Measurements from ENCODE around the gene NGRN. TPM values are rescaled to one million over a fixed set of nuclear protein-coding genes. Genes with fewer than 3 reads are reported as not detected.
"Not testable (repeated sequence)": the region's sequence is repeated elsewhere in the genome, so short reads cannot be mapped to it uniquely, and the experiment has no call there.

The NGRN gene
- total RNA-seq, 1 donor, result 36.2 TPM

DNA sequence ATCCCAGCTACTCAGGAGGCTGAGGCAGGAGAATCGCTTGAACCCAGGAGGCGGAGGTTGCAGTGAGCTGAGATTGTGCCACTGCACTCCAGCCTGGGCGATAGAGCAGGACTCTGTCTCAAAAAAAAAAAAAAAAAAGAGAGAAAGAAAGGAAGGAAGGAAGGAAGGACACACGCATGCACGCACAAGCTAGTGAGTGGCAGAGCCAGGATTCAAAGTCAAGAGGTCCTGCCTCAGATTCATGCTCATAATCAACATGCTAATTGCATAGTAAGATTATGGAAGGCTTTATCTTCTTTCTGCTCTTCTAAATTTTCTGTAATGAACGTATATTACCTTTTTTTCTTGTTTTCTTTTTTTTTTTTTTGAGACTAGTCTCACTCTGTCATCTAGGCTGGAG is 4.7 kb upstream of the NGRN start:
- not testable (repeated sequence) for H3K4me3 ChIP-seq (ENCODE audit: low read length); H3K9me3 ChIP-seq (ENCODE audit: low read depth, low read length); H3K27me3 ChIP-seq (ENCODE audit: insufficient read depth, low read length)
- peaks cover 12% of the 10 kb centered on the region for H3K4me1 ChIP-seq (ENCODE audit: insufficient read depth, low read length)

DNA sequence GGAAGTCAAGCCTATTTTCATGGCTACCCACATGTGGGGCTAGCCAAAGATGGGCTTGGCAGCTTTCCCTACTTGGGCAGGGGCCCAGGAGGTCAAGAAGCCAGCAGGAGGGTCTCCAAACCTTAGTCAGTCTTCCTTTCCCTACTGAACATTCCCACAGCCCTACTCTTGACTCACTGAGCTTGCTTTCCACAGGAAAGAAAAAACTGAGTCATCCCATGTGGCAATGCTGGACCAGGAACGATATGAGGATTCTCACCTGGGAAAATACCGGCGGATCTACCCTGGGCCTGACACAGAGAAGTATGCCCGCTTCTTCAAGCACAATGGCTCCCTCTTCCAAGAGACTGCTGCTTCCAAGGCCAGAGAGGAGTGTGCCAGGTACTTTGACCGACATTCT is 3.7 kb upstream of the NGRN start:
- no peak overlapping the region for H3K4me3 ChIP-seq (ENCODE audit: low read length)
- peaks cover 20% of the 10 kb centered on the region for H3K4me1 ChIP-seq (ENCODE audit: insufficient read depth, low read length)
- H3K27me3 ChIP-seq (ENCODE audit: insufficient read depth, low read length), result no peaks in the 10 kb centered on the region
- H3K9me3 ChIP-seq (ENCODE audit: low read depth, low read length), result no peaks in the 10 kb centered on the region

- Histone ChIP-seq H3K9me3 (ENCODE audit: low read depth, low read length) (no peaks in the 10 kb centered on the region), H3K27me3 (ENCODE audit: insufficient read depth, low read length) (no peaks in the 10 kb centered on the region), H3K4me1 (ENCODE audit: insufficient read depth, low read length) (peaks cover 26% of the 10 kb centered on the region), H3K4me3 (ENCODE audit: low read length) (no peak overlapping the region)
These were observed 3.0 kb upstream of the NGRN start for GRCh38 chr15:90262426-90262825.

DNA sequence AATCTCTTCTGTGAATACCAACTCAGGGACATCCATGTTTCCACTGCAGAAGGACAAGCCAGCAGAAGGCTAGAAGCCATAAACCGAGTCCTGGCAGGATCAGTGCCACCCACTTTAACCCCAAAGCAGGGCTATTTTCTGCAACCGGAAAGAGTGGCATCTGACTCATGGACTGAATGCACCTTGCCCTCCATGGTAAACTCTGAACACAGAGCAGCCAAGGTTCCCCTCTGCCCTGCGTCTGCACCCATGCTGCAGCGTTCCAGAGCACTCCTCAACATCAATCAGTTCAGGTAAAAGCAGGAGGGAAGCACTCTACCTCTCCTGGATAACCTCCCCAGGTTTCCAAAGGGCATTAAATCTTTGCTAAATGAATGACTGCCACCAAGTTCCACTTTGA is 801 bp upstream of the NGRN start:
- Histone ChIP-seq H3K4me1 (ENCODE audit: insufficient read depth, low read length) (peaks cover 42% of the 10 kb centered on the region), H3K27me3 (ENCODE audit: insufficient read depth, low read length) (no peaks in the 10 kb centered on the region), H3K9me3 (ENCODE audit: low read depth, low read length) (no peaks in the 10 kb centered on the region), H3K4me3 (ENCODE audit: low read length) (peak overlapping the region; percentile 71)

GRCh38 chr15:90266061-90266431 is 574 bp downstream of the NGRN start:
- no peaks in the 10 kb centered on the region for H3K27me3 ChIP-seq (ENCODE audit: insufficient read depth, low read length)
- peaks cover 42% of the 10 kb centered on the region for H3K4me1 ChIP-seq (ENCODE audit: insufficient read depth, low read length)
- no peaks in the 10 kb centered on the region for H3K9me3 ChIP-seq (ENCODE audit: low read depth, low read length)
- peak overlapping the region; percentile 71 for H3K4me3 ChIP-seq (ENCODE audit: low read length)

DNA sequence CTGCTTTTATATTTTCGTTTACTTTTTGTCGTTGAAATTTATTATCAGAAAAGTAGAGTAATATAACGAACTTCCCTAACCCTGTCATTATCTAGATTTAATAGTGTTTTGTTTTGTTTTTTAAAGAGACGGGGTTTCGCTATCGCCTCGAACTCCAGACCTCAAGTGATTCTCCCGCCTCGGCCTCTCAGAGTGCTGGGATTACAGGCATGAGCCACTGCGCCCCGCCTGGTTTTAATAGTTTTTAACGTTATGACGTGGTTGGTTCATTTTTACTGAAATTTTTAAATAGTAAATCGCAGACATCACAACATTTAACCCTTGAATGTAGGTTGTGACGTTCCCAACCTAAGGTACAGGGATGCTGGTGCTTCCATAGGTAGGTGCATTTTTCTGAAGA is 1.0 kb downstream of the NGRN start:
- Histone ChIP-seq H3K9me3 (ENCODE audit: low read depth, low read length) (no peaks in the 10 kb centered on the region), H3K4me1 (ENCODE audit: insufficient read depth, low read length) (peaks cover 42% of the 10 kb centered on the region), H3K4me3 (ENCODE audit: low read length) (peak overlapping the region; percentile 71), H3K27me3 (ENCODE audit: insufficient read depth, low read length) (no peaks in the 10 kb centered on the region)

GRCh38 chr15:90268415-90268814 is 2.9 kb downstream of the NGRN start:
- H3K27me3 ChIP-seq (ENCODE audit: insufficient read depth, low read length), result no peaks in the 10 kb centered on the region
- H3K4me1 ChIP-seq (ENCODE audit: insufficient read depth, low read length), result peaks cover 42% of the 10 kb centered on the region
- no peaks in the 10 kb centered on the region for H3K9me3 ChIP-seq (ENCODE audit: low read depth, low read length)
- H3K4me3 ChIP-seq (ENCODE audit: low read length), result no peak overlapping the region

GRCh38 chr15:90270502-90271150 is 5.2 kb downstream of the NGRN start:
- Histone ChIP-seq H3K4me1 (ENCODE audit: insufficient read depth, low read length) (peaks cover 30% of the 10 kb centered on the region), H3K9me3 (ENCODE audit: low read depth, low read length) (no peaks in the 10 kb centered on the region), H3K27me3 (ENCODE audit: insufficient read depth, low read length) (no peaks in the 10 kb centered on the region), H3K4me3 (ENCODE audit: low read length) (no peak overlapping the region)

- no peak overlapping the region for H3K4me3 ChIP-seq (ENCODE audit: low read length)
- no peaks in the 10 kb centered on the region for H3K27me3 ChIP-seq (ENCODE audit: insufficient read depth, low read length)
- no peaks in the 10 kb centered on the region for H3K9me3 ChIP-seq (ENCODE audit: low read depth, low read length)
- peaks cover 24% of the 10 kb centered on the region for H3K4me1 ChIP-seq (ENCODE audit: insufficient read depth, low read length)
These were observed 6.1 kb downstream of the NGRN start for GRCh38 chr15:90271459-90272166.

DNA sequence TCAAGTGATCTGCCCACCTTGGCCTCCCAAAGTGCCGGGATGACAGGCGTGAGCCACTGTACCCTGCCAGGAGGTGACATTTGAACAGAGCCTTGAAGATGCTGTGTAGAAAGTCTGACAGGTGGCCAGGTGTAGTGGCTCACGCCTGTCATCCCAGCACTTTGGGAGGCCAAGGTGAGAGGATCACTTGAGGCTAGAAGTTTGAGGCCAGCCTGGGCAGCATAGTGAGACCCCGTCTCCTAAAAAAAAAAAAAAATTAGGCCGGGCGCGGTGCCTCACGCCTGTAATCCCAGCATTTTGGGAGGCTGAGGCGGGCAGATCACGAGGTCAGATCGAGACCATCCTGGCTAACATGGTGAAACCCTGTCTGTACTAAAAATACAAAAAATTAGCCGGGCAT is 13.0 kb downstream of the NGRN start:
- H3K9me3 ChIP-seq (ENCODE audit: low read depth, low read length); H3K4me1 ChIP-seq (ENCODE audit: insufficient read depth, low read length); H3K27me3 ChIP-seq (ENCODE audit: insufficient read depth, low read length); H3K4me3 ChIP-seq (ENCODE audit: low read length): not testable (repeated sequence)

DNA sequence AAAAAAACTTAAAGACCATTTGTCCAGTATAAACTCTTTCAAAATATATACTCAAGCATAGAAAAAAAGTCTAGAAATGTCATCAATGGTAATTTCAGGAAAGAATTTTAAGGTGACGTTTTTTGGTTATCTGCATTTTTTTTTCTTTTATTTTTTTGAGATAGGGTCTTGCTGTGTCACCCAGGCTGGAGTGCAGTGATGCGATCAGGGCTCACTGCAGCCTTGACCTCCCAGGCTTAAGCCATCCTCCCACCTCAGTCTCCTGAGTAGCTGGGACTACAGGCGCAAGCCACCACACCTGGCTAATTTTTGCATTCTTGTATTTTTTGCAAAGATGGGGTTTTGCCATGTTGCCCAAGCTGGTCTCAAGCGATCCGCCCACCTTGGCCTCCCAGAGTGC is 15.3 kb downstream of the NGRN start:
- H3K4me1 ChIP-seq (ENCODE audit: insufficient read depth, low read length); H3K9me3 ChIP-seq (ENCODE audit: low read depth, low read length); H3K27me3 ChIP-seq (ENCODE audit: insufficient read depth, low read length); H3K4me3 ChIP-seq (ENCODE audit: low read length): not testable (repeated sequence)

DNA sequence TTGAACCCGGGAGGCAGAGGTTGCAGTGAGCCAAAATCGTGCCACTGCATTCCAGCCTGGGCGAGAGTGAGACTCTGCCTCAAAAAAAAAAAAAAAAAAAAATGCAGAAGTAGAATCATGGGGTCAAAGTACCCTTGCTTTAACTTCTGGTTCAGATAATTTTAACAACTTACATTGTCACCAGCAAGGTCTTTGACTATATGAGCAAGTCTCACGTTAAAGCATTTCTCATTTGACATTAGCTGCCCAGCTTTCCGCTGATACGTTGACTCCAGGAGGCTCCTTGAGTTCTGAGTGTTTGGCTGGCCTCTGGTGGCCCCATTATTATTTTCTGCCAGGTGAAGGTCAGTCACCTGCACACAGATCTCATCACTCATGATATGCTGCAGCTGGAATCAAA is 16.2 kb downstream of the NGRN start:
- H3K4me1 ChIP-seq (ENCODE audit: insufficient read depth, low read length); H3K4me3 ChIP-seq (ENCODE audit: low read length); H3K27me3 ChIP-seq (ENCODE audit: insufficient read depth, low read length); H3K9me3 ChIP-seq (ENCODE audit: low read depth, low read length): not testable (repeated sequence)

GRCh38 chr15:90286678-90287077 is 21.2 kb downstream of the NGRN start:
- Histone ChIP-seq H3K9me3 (ENCODE audit: low read depth, low read length) (no peaks in the 10 kb centered on the region), H3K4me1 (ENCODE audit: insufficient read depth, low read length) (no peaks in the 10 kb centered on the region), H3K27me3 (ENCODE audit: insufficient read depth, low read length) (no peaks in the 10 kb centered on the region), H3K4me3 (ENCODE audit: low read length) (no peak overlapping the region)

DNA sequence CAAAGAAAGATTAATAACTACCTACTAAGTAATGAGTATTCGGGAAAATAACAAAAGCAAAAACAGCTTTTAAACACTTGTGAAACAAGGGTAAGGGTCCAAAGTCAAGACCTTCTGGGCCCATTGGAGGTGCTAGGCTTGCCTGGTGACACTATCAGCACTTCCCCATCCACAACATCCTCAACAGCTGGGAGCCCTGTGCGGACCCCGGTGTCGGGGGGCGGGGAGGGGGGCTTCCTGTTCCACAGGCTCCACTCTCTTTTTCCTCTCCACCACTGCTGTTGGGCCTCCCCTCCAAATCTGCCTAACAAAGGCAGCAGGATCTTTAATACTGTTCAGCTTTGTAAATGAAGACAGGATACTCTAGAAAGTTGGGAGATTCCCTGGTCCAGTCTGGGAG is 21.6 kb downstream of the NGRN start:
- H3K27me3 ChIP-seq (ENCODE audit: insufficient read depth, low read length), result no peaks in the 10 kb centered on the region
- no peaks in the 10 kb centered on the region for H3K9me3 ChIP-seq (ENCODE audit: low read depth, low read length)
- no peak overlapping the region for H3K4me3 ChIP-seq (ENCODE audit: low read length)
- H3K4me1 ChIP-seq (ENCODE audit: insufficient read depth, low read length), result no peaks in the 10 kb centered on the region

- H3K9me3 ChIP-seq (ENCODE audit: low read depth, low read length), result no peaks in the 10 kb centered on the region
- no peaks in the 10 kb centered on the region for H3K4me1 ChIP-seq (ENCODE audit: insufficient read depth, low read length)
- no peaks in the 10 kb centered on the region for H3K27me3 ChIP-seq (ENCODE audit: insufficient read depth, low read length)
- H3K4me3 ChIP-seq (ENCODE audit: low read length), result no peak overlapping the region
These were observed 22.5 kb downstream of the NGRN start for GRCh38 chr15:90287946-90288345.

DNA sequence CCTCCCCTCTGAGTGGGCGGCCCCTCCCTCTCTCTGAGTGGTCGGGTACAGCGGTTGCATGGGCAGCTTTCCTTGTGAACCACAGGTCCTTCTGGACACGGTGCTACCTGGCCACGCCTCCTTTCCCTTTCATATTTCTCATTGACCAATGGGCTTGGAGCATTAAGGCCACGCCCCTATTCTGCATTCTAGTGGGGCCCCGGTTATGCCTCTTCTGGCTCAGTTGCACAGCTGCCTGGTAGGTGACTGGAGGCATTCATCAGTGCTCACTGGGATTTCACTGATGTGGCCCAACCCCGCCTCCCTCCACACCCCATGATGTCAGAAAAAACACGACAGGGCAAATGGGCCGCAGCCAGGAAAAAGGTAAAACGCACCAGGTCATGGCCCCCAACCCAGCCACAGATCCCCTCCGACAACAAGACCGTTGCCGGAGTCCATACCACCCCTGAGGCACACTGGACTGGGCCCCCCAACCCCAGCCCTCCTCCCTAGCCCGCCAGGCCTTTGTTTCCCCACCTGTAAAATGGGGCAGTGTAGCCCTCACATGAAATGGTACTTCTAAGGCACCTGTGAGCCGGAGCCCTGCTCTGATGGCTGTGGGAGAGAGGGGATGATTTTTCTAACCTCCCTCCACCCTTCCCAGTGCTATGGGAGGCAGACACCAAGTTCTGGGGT is 26.3 kb downstream of the NGRN start:
- no peaks in the 10 kb centered on the region for H3K4me1 ChIP-seq (ENCODE audit: insufficient read depth, low read length)
- H3K27me3 ChIP-seq (ENCODE audit: insufficient read depth, low read length), result no peaks in the 10 kb centered on the region
- H3K9me3 ChIP-seq (ENCODE audit: low read depth, low read length), result no peaks in the 10 kb centered on the region
- H3K4me3 ChIP-seq (ENCODE audit: low read length), result no peak overlapping the region

Measured in mononuclear cell (primary cell).